SK-N-SH treated with all-trans-retinoic acid at 6 μM for 48 hours (cell line): ENCODE results near the gene ARPC1B.

Experiments
- ARNTL ChIP-seq: fragments of 450-650 bp; formaldehyde crosslinking; IDR thresholded peaks from 2 replicates; pipeline ENCODE4 v1.5.0; 2020; ENCODE audit warnings: low read depth, mild to moderate bottlenecking, moderate library complexity, borderline replicate concordance
- ISL1 ChIP-seq: fragments of 250-450 bp; sonication (Bioruptor Pico); IDR thresholded peaks from 2 replicates; pipeline ENCODE4 v2.1.2; 2022; ENCODE audit warnings: mild to moderate bottlenecking, moderate library complexity
- PATZ1 ChIP-seq: fragments of 250-450 bp; sonication (Bioruptor Pico); IDR thresholded peaks from 2 replicates; pipeline ENCODE4 v1.8.0; 2020; ENCODE audit warnings: mild to moderate bottlenecking, moderate library complexity, borderline replicate concordance
- POU6F1 ChIP-seq: fragments of 250-450 bp; sonication (Bioruptor Pico); IDR thresholded peaks from 2 replicates; pipeline ENCODE4 v1.8.0; 2021; ENCODE audit warnings: low read depth, mild to moderate bottlenecking, moderate library complexity, borderline replicate concordance
- RARB ChIP-seq: fragments of 250-450 bp; sonication (Bioruptor Pico); IDR thresholded peaks from 2 replicates; pipeline ENCODE4 v1.8.0; 2021; ENCODE audit warnings: mild to moderate bottlenecking, moderate library complexity
- ZC3H10 ChIP-seq: fragments of 250-450 bp; sonication (Bioruptor Pico); IDR thresholded peaks from 2 replicates; pipeline ENCODE4 v1.5.1; 2021; ENCODE audit warnings: mild to moderate bottlenecking, moderate library complexity
- ZFP3 ChIP-seq: fragments of 250-450 bp; sonication (Bioruptor Pico); IDR thresholded peaks from 2 replicates; pipeline ENCODE4 v1.5.0; 2020; ENCODE audit warnings: mild to moderate bottlenecking, moderate library complexity
- ZFP30 ChIP-seq: fragments of 450-650 bp; formaldehyde crosslinking; IDR thresholded peaks from 2 replicates; pipeline ENCODE4 v1.5.0; 2022; ENCODE audit warnings: mild to moderate bottlenecking, moderate library complexity
- ZNF70 ChIP-seq: fragments of 450-650 bp; formaldehyde crosslinking; IDR thresholded peaks from 2 replicates; pipeline ENCODE4 v1.5.0; 2020; ENCODE audit warnings: mild to moderate bottlenecking, moderate library complexity
- TF ChIP-seq, protein P1 (sequence below): fragments of 250-450 bp; sonication (Bioruptor Pico); IDR thresholded peaks from 2 replicates; pipeline ENCODE4 v1.5.1; 2020; ENCODE audit warnings: low read depth, mild to moderate bottlenecking, moderate library complexity

- TF ChIP-seq ARNTL (CRISPR knock-in tag), result no peak
- no peak for TF ChIP-seq ZNF70
- TF ChIP-seq POU6F1 (CRISPR knock-in tag), result no peak
- no peak for TF ChIP-seq PATZ1 (CRISPR knock-in tag)
- no peak for TF ChIP-seq ZFP3 (CRISPR knock-in tag)
- no peak for TF ChIP-seq ZC3H10 (CRISPR knock-in tag)
- TF ChIP-seq, protein P1, sequence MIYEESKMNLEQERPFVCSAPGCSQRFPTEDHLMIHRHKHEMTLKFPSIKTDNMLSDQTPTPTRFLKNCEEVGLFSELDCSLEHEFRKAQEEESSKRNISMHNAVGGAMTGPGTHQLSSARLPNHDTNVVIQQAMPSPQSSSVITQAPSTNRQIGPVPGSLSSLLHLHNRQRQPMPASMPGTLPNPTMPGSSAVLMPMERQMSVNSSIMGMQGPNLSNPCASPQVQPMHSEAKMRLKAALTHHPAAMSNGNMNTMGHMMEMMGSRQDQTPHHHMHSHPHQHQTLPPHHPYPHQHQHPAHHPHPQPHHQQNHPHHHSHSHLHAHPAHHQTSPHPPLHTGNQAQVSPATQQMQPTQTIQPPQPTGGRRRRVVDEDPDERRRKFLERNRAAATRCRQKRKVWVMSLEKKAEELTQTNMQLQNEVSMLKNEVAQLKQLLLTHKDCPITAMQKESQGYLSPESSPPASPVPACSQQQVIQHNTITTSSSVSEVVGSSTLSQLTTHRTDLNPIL (CRISPR knock-in tag), result no peak
- no peak for TF ChIP-seq ISL1
- TF ChIP-seq ZFP30 (CRISPR knock-in tag), result no peak
- no peak for TF ChIP-seq RARB (CRISPR knock-in tag)
Observed at GRCh38 chr7:99380032-99380822, 5.7 kb downstream of the ARPC1B start.
